ENCODE data around the gene NRM. TPM values are rescaled to one million over a fixed set of nuclear protein-coding genes. Genes with fewer than 3 reads are reported as not detected.

Gene NRM
- total and polyA plus RNA-seq, 2 of the 13 experiments (the other 11 are each of a cell fraction or from before 2014, with no cell fraction given), result 12.5 to 16.0 TPM

- TF ChIP-seq, protein P1, sequence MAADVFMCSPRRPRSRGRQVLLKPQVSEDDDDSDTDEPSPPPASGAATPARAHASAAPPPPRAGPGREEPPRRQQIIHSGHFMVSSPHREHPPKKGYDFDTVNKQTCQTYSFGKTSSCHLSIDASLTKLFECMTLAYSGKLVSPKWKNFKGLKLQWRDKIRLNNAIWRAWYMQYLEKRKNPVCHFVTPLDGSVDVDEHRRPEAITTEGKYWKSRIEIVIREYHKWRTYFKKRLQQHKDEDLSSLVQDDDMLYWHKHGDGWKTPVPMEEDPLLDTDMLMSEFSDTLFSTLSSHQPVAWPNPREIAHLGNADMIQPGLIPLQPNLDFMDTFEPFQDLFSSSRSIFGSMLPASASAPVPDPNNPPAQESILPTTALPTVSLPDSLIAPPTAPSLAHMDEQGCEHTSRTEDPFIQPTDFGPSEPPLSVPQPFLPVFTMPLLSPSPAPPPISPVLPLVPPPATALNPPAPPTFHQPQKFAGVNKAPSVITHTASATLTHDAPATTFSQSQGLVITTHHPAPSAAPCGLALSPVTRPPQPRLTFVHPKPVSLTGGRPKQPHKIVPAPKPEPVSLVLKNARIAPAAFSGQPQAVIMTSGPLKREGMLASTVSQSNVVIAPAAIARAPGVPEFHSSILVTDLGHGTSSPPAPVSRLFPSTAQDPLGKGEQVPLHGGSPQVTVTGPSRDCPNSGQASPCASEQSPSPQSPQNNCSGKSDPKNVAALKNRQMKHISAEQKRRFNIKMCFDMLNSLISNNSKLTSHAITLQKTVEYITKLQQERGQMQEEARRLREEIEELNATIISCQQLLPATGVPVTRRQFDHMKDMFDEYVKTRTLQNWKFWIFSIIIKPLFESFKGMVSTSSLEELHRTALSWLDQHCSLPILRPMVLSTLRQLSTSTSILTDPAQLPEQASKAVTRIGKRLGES (CRISPR knock-in tag; IDR thresholded peaks at IDR 0.05; ENCODE audit: borderline replicate concordance), result peak; percentile 86
- TF ChIP-seq, protein P2, sequence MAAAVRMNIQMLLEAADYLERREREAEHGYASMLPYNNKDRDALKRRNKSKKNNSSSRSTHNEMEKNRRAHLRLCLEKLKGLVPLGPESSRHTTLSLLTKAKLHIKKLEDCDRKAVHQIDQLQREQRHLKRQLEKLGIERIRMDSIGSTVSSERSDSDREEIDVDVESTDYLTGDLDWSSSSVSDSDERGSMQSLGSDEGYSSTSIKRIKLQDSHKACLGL (CRISPR knock-in tag; IDR thresholded peaks at IDR 0.05), result peak; percentile 97
- TF ChIP-seq IRF9 (CRISPR knock-in tag; IDR thresholded peaks at IDR 0.05; ENCODE audit: borderline replicate concordance) (peak; percentile 96), ZBTB3 (CRISPR knock-in tag; IDR thresholded peaks at IDR 0.05; ENCODE audit: borderline replicate concordance, low read depth) (peak; percentile 73; the same call in 1 of the 2 replicates), ZFP37 (CRISPR knock-in tag; IDR thresholded peaks at IDR 0.05; ENCODE audit: borderline replicate concordance) (peak; percentile 94; the same call in 1 of the 2 replicates), SP5 (CRISPR knock-in tag; IDR thresholded peaks at IDR 0.05; ENCODE audit: borderline replicate concordance, low read depth) (peak; percentile 56; the same call in 1 of the 2 replicates), BCL3 (CRISPR knock-in tag; IDR thresholded peaks at IDR 0.05) (peak; percentile 99), RFX1 (IDR thresholded peaks at IDR 0.05) (no peak), ZNF292 (CRISPR knock-in tag; IDR thresholded peaks at IDR 0.05; ENCODE audit: borderline replicate concordance, low read depth) (0 out of 2 replicates have a peak, but pooled peaks have one; percentile 41), HDAC2 (CRISPR knock-in tag; IDR thresholded peaks at IDR 0.05) (peak; percentile 81), ZNF576 (CRISPR knock-in tag; IDR thresholded peaks at IDR 0.05) (peak; percentile 92), ZNF549 (CRISPR knock-in tag; IDR thresholded peaks at IDR 0.05) (no peak), HES4 (CRISPR knock-in tag; IDR thresholded peaks at IDR 0.05; ENCODE audit: borderline replicate concordance) (peak; percentile 48; the same call in 1 of the 2 replicates), ZNF3 (CRISPR knock-in tag; IDR thresholded peaks at IDR 0.05) (peak; percentile 42; the same call in 1 of the 2 replicates), KAT7 (CRISPR knock-in tag; IDR thresholded peaks at IDR 0.05; ENCODE audit: borderline replicate concordance) (peak; percentile 99), CBX5 (CRISPR knock-in tag; IDR thresholded peaks at IDR 0.05; ENCODE audit: borderline replicate concordance) (peak; percentile 71; the same call in 1 of the 2 replicates)
- TF ChIP-seq, protein P3, sequence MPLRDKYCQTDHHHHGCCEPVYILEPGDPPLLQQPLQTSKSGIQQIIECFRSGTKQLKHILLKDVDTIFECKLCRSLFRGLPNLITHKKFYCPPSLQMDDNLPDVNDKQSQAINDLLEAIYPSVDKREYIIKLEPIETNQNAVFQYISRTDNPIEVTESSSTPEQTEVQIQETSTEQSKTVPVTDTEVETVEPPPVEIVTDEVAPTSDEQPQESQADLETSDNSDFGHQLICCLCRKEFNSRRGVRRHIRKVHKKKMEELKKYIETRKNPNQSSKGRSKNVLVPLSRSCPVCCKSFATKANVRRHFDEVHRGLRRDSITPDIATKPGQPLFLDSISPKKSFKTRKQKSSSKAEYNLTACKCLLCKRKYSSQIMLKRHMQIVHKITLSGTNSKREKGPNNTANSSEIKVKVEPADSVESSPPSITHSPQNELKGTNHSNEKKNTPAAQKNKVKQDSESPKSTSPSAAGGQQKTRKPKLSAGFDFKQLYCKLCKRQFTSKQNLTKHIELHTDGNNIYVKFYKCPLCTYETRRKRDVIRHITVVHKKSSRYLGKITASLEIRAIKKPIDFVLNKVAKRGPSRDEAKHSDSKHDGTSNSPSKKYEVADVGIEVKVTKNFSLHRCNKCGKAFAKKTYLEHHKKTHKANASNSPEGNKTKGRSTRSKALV (CRISPR knock-in tag; IDR thresholded peaks at IDR 0.05), result peak; percentile 96
- TF ChIP-seq, protein P4, sequence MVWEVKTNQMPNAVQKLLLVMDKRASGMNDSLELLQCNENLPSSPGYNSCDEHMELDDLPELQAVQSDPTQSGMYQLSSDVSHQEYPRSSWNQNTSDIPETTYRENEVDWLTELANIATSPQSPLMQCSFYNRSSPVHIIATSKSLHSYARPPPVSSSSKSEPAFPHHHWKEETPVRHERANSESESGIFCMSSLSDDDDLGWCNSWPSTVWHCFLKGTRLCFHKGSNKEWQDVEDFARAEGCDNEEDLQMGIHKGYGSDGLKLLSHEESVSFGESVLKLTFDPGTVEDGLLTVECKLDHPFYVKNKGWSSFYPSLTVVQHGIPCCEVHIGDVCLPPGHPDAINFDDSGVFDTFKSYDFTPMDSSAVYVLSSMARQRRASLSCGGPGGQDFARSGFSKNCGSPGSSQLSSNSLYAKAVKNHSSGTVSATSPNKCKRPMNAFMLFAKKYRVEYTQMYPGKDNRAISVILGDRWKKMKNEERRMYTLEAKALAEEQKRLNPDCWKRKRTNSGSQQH (CRISPR knock-in tag; IDR thresholded peaks at IDR 0.05; ENCODE audit: low read depth), result peak; percentile 38; the same call in 1 of the 2 replicates
Measured at GRCh38 chr6:30647242-30648116, 43.3 kb downstream of the NRM start (continued).

Data from HepG2 (cell line).